ENCODE data around the gene PEAR1. TPM values are rescaled to one million over a fixed set of nuclear protein-coding genes. Genes with fewer than 3 reads are reported as not detected.

The PEAR1 gene
- polyA plus RNA-seq, 4 donors: 0.22 to 6.5 (median 2.6) TPM

DNA sequence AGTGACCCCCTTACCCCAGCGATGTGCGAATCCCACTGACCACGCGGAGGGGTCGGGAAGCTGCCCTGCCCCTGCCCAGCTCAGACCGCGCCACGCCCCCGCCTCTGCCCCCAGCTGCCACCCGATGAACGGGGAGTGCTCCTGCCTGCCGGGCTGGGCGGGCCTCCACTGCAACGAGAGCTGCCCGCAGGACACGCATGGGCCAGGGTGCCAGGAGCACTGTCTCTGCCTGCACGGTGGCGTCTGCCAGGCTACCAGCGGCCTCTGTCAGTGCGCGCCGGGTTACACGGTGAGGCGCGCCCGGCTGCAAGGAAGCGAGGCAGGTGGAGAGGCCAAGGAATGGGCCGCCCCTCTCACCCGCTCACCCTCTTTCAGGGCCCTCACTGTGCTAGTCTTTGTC is 15.0 kb downstream of the PEAR1 start:
- peaks cover 0 to 18% (median 0%) of the 10 kb centered on the region in 3 donors for H3K36me3 ChIP-seq (ENCODE audit: control insufficient read depth in 3 of 3, insufficient read depth in 2 of 3, low read depth in 1 of 3, low read length in 3 of 3)
- WGBS, 3 donors: 30 to 76% (median 48%) methylated on average over 25 to 29 of the region's 29 CpGs

DNA sequence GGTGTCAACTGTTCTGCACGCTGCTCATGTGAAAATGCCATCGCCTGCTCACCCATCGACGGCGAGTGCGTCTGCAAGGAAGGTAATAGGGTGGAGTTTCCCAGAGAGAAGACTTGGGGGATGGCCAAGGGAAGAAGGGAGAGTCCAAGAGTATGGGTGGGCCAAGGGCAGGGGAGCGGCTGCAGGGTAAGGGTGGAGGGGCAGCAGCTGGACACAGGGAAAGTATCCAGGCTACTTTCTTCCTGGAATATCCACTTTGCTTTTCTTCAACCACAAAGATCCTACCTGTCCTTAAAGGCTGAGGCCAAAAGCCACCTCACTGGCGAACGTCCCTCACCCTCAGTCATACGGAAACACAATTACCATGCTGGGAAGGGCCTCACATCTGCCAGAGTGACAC is 15.4 kb downstream of the PEAR1 start:
- WGBS, 3 donors: 36 to 56% (median 44%) methylated on average over 10 of the region's 10 CpGs
- Histone ChIP-seq H3K36me3 (ENCODE audit: control insufficient read depth in 3 of 3, insufficient read depth in 2 of 3, low read depth in 1 of 3, low read length in 3 of 3) (peaks cover 0 to 22% (median 0%) of the 10 kb centered on the region in 3 donors), H3K9me3 (ENCODE audit: control insufficient read depth in 2 of 2, insufficient read depth in 1 of 2, low read depth in 1 of 2, low read length in 1 of 2) (no peaks in the 10 kb centered on the region), H3K4me1 (ENCODE audit: control insufficient read depth in 3 of 3, insufficient read depth in 2 of 3, low read depth in 1 of 3, low read length in 2 of 3) (peaks cover 0 to 16% (median 0%) of the 10 kb centered on the region in 3 donors), H3K27ac (ENCODE audit: low read depth in 1 of 3, low read length in 2 of 3) (no peak overlapping the region), H3K4me3 (ENCODE audit: low read depth in 1 of 3, low read length in 3 of 3) (no peak overlapping the region), H3K27me3 (ENCODE audit: control insufficient read depth in 3 of 3, insufficient read depth in 3 of 3, low read length in 3 of 3) (peaks cover 0 to 64% (median 0%) of the 10 kb centered on the region in 3 donors)
- FAIRE-seq (no peak), DNase-seq (no peak)

More for the DNA sequence above, 15.0 kb downstream of the PEAR1 start:
- Histone ChIP-seq H3K27me3 (ENCODE audit: control insufficient read depth in 3 of 3, insufficient read depth in 3 of 3, low read length in 3 of 3) (peaks cover 0 to 63% (median 0%) of the 10 kb centered on the region in 3 donors), H3K27ac (ENCODE audit: low read depth in 1 of 3, low read length in 2 of 3) (no peak overlapping the region), H3K4me1 (ENCODE audit: control insufficient read depth in 3 of 3, insufficient read depth in 2 of 3, low read depth in 1 of 3, low read length in 2 of 3) (peaks cover 0 to 12% (median 0%) of the 10 kb centered on the region in 3 donors), H3K4me3 (ENCODE audit: low read depth in 1 of 3, low read length in 3 of 3) (no peak overlapping the region), H3K9me3 (ENCODE audit: control insufficient read depth in 2 of 2, insufficient read depth in 1 of 2, low read depth in 1 of 2, low read length in 1 of 2) (no peaks in the 10 kb centered on the region)
- no peak for DNase-seq
- no peak for FAIRE-seq

DNA sequence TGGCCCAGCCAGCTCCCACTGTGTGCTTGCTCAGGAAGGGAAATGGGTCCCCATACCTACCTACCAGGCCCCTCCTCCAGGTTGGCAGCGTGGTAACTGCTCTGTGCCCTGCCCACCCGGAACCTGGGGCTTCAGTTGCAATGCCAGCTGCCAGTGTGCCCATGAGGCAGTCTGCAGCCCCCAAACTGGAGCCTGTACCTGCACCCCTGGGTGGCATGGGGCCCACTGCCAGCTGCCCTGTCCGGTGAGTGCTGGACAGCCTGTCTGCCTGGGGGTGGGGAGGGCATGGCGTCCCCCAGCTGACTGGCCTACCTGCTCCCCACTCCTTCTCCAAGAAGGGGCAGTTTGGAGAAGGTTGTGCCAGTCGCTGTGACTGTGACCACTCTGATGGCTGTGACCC is 16.2 kb downstream of the PEAR1 start:
- Histone ChIP-seq H3K9me3 (ENCODE audit: control insufficient read depth in 2 of 2, insufficient read depth in 1 of 2, low read depth in 1 of 2, low read length in 1 of 2) (no peaks in the 10 kb centered on the region), H3K4me1 (ENCODE audit: control insufficient read depth in 3 of 3, insufficient read depth in 2 of 3, low read depth in 1 of 3, low read length in 2 of 3) (peaks cover 0 to 16% (median 0%) of the 10 kb centered on the region in 3 donors), H3K36me3 (ENCODE audit: control insufficient read depth in 3 of 3, insufficient read depth in 2 of 3, low read depth in 1 of 3, low read length in 3 of 3) (peaks cover 0 to 29% (median 0%) of the 10 kb centered on the region in 3 donors), H3K27me3 (ENCODE audit: control insufficient read depth in 3 of 3, insufficient read depth in 3 of 3, low read length in 3 of 3) (peaks cover 0 to 60% (median 0%) of the 10 kb centered on the region in 3 donors), H3K4me3 (ENCODE audit: low read depth in 1 of 3, low read length in 3 of 3) (no peak overlapping the region), H3K27ac (ENCODE audit: low read depth in 1 of 3, low read length in 2 of 3) (no peak overlapping the region)
- 60 to 79% (median 68%) methylated on average over 5 of the region's 5 CpGs for WGBS, 3 donors
- DNase-seq (no peak), FAIRE-seq (no peak)

DNA sequence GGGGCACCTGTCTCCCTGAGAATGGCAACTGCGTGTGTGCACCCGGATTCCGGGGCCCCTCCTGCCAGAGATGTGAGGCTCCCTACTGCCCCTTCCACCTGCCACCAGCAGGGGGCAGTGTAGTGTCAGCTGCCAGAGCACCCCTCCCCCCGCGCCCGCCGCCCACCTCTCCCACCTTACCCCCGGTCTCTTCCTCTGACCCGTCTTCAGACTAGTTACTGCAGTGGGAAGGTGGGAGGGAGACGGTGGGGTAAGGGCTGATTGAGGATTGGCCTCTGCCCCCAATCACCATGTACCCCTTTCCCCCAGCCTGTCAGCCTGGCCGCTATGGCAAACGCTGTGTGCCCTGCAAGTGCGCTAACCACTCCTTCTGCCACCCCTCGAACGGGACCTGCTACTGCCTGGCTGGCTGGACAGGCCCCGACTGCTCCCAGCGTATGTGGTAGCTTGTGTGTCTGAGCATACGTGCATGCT is 16.8 kb downstream of the PEAR1 start:
- H3K27ac ChIP-seq (ENCODE audit: low read depth in 1 of 3, low read length in 2 of 3): no peak overlapping the region
- no peaks in the 10 kb centered on the region for H3K9me3 ChIP-seq (ENCODE audit: control insufficient read depth in 2 of 2, insufficient read depth in 1 of 2, low read depth in 1 of 2, low read length in 1 of 2)
- peaks cover 0 to 16% (median 0%) of the 10 kb centered on the region in 3 donors for H3K4me1 ChIP-seq (ENCODE audit: control insufficient read depth in 3 of 3, insufficient read depth in 2 of 3, low read depth in 1 of 3, low read length in 2 of 3)
- no peak overlapping the region for H3K4me3 ChIP-seq (ENCODE audit: low read depth in 1 of 3, low read length in 3 of 3)
- peaks cover 0 to 60% (median 0%) of the 10 kb centered on the region in 3 donors for H3K27me3 ChIP-seq (ENCODE audit: control insufficient read depth in 3 of 3, insufficient read depth in 3 of 3, low read length in 3 of 3)
- DNase-seq (peak in 1 of 2 donors; percentile 68), FAIRE-seq (no peak)
- 13 to 43% (median 21%) methylated on average over 16 to 18 of the region's 18 CpGs for WGBS, 3 donors
- H3K36me3 ChIP-seq (ENCODE audit: control insufficient read depth in 3 of 3, insufficient read depth in 2 of 3, low read depth in 1 of 3, low read length in 3 of 3): peaks cover 0 to 29% (median 0%) of the 10 kb centered on the region in 3 donors

DNA sequence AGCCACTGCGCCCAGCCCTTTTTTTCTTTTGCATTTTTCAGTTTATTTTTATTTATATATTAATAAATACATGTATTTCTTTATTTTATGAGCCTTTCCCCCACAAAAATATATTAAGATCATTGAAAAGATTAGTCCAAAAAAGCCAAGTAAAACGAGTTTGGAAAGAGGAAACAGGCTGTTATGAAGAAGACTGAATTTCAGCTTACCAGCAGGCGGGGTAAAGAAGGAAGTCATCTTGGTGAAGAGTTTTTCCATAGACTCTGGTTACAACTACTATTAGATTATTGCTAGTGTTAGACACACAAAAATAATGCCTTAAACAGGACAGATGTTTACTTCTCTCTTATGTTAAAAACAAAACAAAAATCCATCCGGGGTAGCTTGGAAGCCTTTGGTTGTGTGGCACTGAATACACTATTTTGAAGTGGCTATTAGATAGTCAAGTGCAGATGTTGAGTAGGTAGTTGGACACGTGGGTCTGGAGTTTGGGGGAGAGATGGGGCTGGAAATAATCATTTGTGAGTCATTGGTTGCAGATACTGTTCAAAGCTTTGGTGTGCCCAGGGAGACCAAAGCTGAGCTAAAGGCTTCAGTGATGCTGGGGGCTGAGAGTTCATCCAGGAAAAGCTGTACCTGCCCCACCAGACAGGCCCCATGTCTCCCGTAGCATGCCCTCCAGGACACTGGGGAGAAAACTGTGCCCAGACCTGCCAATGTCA is 18.2 kb downstream of the PEAR1 start:
- 65 to 71% (median 65%) methylated on average over 6 of the region's 6 CpGs for WGBS, 3 donors
- Histone ChIP-seq H3K27ac (ENCODE audit: low read depth in 1 of 3, low read length in 2 of 3) (no peak overlapping the region), H3K9me3 (ENCODE audit: control insufficient read depth in 2 of 2, insufficient read depth in 1 of 2, low read depth in 1 of 2, low read length in 1 of 2) (no peaks in the 10 kb centered on the region), H3K36me3 (ENCODE audit: control insufficient read depth in 3 of 3, insufficient read depth in 2 of 3, low read depth in 1 of 3, low read length in 3 of 3) (peaks cover 0 to 29% (median 0%) of the 10 kb centered on the region in 3 donors), H3K27me3 (ENCODE audit: control insufficient read depth in 3 of 3, insufficient read depth in 3 of 3, low read length in 3 of 3) (peaks cover 0 to 53% (median 0%) of the 10 kb centered on the region in 3 donors), H3K4me1 (ENCODE audit: control insufficient read depth in 3 of 3, insufficient read depth in 2 of 3, low read depth in 1 of 3, low read length in 2 of 3) (peaks cover 0 to 16% (median 0%) of the 10 kb centered on the region in 3 donors), H3K4me3 (ENCODE audit: low read depth in 1 of 3, low read length in 3 of 3) (no peak overlapping the region)
- FAIRE-seq (no peak), DNase-seq (no peak)

DNA sequence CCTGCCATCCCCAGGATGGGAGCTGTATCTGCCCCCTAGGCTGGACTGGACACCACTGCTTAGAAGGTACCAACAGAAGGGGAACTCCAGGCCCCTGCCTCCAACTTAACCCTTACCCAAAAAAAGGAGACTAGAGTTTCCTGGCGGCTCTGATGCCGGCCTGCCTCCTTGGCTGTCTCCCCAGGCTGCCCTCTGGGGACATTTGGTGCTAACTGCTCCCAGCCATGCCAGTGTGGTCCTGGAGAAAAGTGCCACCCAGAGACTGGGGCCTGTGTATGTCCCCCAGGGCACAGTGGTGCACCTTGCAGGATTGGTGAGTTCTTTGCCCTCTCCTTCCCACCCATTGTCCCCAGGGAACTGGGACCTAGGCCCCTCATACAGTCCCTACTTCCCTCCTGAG is 18.8 kb downstream of the PEAR1 start:
- H3K4me1 ChIP-seq (ENCODE audit: control insufficient read depth in 3 of 3, insufficient read depth in 2 of 3, low read depth in 1 of 3, low read length in 2 of 3): peaks cover 0 to 16% (median 0%) of the 10 kb centered on the region in 3 donors
- no peak overlapping the region for H3K27ac ChIP-seq (ENCODE audit: low read depth in 1 of 3, low read length in 2 of 3)
- DNase-seq (no peak), FAIRE-seq (no peak)
- no peaks in the 10 kb centered on the region for H3K9me3 ChIP-seq (ENCODE audit: control insufficient read depth in 2 of 2, insufficient read depth in 1 of 2, low read depth in 1 of 2, low read length in 1 of 2)
- H3K4me3 ChIP-seq (ENCODE audit: low read depth in 1 of 3, low read length in 3 of 3): no peak overlapping the region
- H3K27me3 ChIP-seq (ENCODE audit: control insufficient read depth in 3 of 3, insufficient read depth in 3 of 3, low read length in 3 of 3): peaks cover 0 to 52% (median 0%) of the 10 kb centered on the region in 3 donors
- 65 to 72% (median 68%) methylated on average over 2 of the region's 2 CpGs for WGBS, 3 donors
- peaks cover 0 to 27% (median 0%) of the 10 kb centered on the region in 3 donors for H3K36me3 ChIP-seq (ENCODE audit: control insufficient read depth in 3 of 3, insufficient read depth in 2 of 3, low read depth in 1 of 3, low read length in 3 of 3)

DNA sequence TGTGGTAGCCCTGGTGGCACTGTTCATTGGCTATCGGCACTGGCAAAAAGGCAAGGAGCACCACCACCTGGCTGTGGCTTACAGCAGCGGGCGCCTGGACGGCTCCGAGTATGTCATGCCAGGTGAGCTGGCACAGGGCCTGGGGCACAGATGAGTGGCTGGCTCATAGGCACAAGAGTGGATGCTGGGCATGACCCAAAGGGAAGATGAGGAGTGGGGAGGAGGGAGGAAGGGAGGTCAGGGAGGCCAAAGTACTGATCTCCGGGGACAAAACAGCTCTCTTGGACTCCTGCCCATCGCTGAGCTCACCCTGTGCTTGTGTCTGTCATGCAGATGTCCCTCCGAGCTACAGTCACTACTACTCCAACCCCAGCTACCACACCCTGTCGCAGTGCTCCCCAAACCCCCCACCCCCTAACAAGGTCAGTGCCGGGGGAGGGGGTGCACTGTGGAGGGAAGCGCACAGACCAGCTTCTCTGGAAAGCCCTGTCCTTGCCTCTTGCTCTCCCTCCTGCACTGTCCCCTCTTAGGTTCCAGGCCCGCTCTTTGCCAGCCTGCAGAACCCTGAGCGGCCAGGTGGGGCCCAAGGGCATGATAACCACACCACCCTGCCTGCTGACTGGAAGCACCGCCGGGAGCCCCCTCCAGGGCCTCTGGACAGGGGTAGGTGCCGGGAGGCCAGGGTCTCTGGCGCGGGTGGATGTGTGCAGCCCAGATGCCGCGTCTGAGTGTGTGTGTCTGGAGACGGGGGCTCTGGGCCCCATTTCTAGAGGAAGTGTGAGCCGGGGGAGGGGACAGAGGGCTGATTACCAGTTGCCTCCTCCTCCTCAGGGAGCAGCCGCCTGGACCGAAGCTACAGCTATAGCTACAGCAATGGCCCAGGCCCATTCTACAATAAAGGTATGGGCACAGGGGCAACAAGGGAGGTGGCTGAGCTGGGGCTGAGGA is 19.6 kb downstream of the PEAR1 start:
- DNase-seq: no peak
- WGBS, 3 donors: 31 to 49% (median 49%) methylated on average over 23 to 24 of the region's 24 CpGs
- Histone ChIP-seq H3K4me1 (ENCODE audit: control insufficient read depth in 3 of 3, insufficient read depth in 2 of 3, low read depth in 1 of 3, low read length in 2 of 3) (peaks cover 0 to 12% (median 0%) of the 10 kb centered on the region in 3 donors), H3K9me3 (ENCODE audit: control insufficient read depth in 2 of 2, insufficient read depth in 1 of 2, low read depth in 1 of 2, low read length in 1 of 2) (peaks cover 0 to 2% of the 10 kb centered on the region in 2 donors), H3K27ac (ENCODE audit: low read depth in 1 of 3, low read length in 2 of 3) (no peak overlapping the region), H3K4me3 (ENCODE audit: low read depth in 1 of 3, low read length in 3 of 3) (no peak overlapping the region), H3K36me3 (ENCODE audit: control insufficient read depth in 3 of 3, insufficient read depth in 2 of 3, low read depth in 1 of 3, low read length in 3 of 3) (peaks cover 0 to 27% (median 0%) of the 10 kb centered on the region in 3 donors), H3K27me3 (ENCODE audit: control insufficient read depth in 3 of 3, insufficient read depth in 3 of 3, low read length in 3 of 3) (peaks cover 0 to 43% (median 0%) of the 10 kb centered on the region in 3 donors)
- FAIRE-seq: no peak

DNA sequence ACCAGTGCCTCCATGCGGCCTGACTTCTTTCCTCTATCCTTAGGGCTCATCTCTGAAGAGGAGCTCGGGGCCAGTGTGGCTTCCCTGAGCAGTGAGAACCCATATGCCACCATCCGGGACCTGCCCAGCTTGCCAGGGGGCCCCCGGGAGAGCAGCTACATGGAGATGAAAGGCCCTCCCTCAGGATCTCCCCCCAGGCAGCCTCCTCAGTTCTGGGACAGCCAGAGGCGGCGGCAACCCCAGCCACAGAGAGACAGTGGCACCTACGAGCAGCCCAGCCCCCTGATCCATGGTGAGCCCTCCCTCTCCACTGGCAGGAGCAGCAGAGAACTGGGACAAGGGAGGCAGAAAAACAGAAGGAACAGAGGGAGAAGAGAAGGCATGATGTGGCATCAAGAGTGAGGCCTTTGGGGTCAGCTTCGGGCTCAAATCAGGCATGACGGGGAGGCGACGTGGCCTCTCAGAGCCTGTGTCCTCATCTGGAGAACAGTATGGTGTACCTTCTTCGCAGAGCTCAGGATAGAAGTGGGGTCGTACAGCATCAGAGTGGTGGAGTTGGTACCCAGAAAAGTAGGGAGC is 20.4 kb downstream of the PEAR1 start:
- Histone ChIP-seq H3K9me3 (ENCODE audit: control insufficient read depth in 2 of 2, insufficient read depth in 1 of 2, low read depth in 1 of 2, low read length in 1 of 2) (peaks cover 0 to 4% of the 10 kb centered on the region in 2 donors), H3K36me3 (ENCODE audit: control insufficient read depth in 3 of 3, insufficient read depth in 2 of 3, low read depth in 1 of 3, low read length in 3 of 3) (peaks cover 0 to 25% (median 0%) of the 10 kb centered on the region in 3 donors), H3K27ac (ENCODE audit: low read depth in 1 of 3, low read length in 2 of 3) (no peak overlapping the region), H3K4me1 (ENCODE audit: control insufficient read depth in 3 of 3, insufficient read depth in 2 of 3, low read depth in 1 of 3, low read length in 2 of 3) (peaks cover 0 to 10% (median 0%) of the 10 kb centered on the region in 3 donors), H3K27me3 (ENCODE audit: control insufficient read depth in 3 of 3, insufficient read depth in 3 of 3, low read length in 3 of 3) (peaks cover 0 to 36% (median 0%) of the 10 kb centered on the region in 3 donors), H3K4me3 (ENCODE audit: low read depth in 1 of 3, low read length in 3 of 3) (no peak overlapping the region)
- DNase-seq: no peak
- 78 to 89% (median 84%) methylated on average over 12 to 13 of the region's 13 CpGs for WGBS, 3 donors
- no peak for FAIRE-seq
